ENCODE data around the gene LRRC31.

DNA sequence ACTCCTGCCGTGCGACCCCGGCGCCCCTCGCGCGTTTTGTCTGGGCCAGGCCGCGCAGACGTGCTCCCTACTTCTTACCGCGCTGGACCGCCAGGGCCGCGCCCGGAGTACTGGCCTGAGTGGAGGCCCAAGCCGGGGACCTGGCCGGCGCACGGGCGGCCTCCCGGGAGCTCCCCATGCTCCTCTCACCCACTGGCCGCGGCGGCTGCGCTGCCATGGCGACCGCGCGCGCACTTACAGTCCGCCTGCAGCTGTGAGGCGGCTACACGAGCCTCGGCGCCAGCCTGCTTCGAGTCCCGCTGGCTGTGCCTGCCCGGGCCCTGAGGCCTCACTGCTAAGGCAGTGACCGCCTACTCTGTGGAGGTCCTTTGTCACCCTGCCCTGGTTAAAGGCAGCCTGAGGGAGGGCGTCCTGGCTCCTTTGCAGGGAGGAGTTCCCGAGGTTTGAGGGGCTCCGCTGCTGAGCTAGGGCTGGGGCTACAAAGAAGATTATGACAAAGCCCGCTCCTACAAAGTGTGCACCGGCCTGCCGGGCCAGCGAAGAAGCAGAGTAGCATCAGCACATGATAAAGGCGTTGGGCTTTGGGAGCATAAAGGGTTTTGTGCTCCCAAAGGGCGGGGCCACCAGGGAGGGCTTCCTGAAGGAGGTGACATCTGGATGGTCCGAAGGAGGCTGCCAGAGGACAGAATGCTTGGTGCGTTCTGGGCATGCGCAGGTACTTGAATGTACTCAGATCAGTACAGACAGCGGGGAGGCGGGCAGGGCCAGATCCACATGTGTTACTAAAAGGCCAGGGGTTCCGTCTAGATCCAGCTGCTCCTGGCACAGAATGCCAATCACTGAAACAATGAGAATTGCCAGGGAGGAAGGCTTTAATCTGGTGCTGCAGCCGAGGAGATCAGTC is 57.2 kb downstream of the LRRC31 start, which contains the start of the genes LRRC34 and LRRIQ4:
- TF ChIP-seq, protein P1, sequence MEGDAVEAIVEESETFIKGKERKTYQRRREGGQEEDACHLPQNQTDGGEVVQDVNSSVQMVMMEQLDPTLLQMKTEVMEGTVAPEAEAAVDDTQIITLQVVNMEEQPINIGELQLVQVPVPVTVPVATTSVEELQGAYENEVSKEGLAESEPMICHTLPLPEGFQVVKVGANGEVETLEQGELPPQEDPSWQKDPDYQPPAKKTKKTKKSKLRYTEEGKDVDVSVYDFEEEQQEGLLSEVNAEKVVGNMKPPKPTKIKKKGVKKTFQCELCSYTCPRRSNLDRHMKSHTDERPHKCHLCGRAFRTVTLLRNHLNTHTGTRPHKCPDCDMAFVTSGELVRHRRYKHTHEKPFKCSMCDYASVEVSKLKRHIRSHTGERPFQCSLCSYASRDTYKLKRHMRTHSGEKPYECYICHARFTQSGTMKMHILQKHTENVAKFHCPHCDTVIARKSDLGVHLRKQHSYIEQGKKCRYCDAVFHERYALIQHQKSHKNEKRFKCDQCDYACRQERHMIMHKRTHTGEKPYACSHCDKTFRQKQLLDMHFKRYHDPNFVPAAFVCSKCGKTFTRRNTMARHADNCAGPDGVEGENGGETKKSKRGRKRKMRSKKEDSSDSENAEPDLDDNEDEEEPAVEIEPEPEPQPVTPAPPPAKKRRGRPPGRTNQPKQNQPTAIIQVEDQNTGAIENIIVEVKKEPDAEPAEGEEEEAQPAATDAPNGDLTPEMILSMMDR (IDR thresholded peaks at IDR 0.05; ENCODE audit: insufficient read depth, low read length, poor library complexity, severe bottlenecking) = no peak
- TF ChIP-seq EZH2phosphoT487 (conservative IDR thresholded peaks at IDR 0.05; ENCODE audit: low read length) = no peak

Data from SU-DHL-6 (cell line).